ENCODE data around the gene ICE2. TPM values are rescaled to one million over a fixed set of nuclear protein-coding genes. Genes with fewer than 3 reads are reported as not detected.
A peak's percentile ranks its signal among the peaks of the same experiment; 100 is the strongest.

Gene ICE2
- total RNA-seq, 2 donors from 2014 or later = 46.0 to 69.3 TPM

GRCh38 chr15:60373745-60374144 lies 105.2 kb downstream of the ICE2 start:
- Mint-ChIP-seq H3K36me3 (ENCODE audit: low read depth) (peaks cover 86% of the 10 kb centered on the region), H3K4me3 (no peak overlapping the region), H3K27me3 (no peaks in the 10 kb centered on the region), H3K9me3 (no peaks in the 10 kb centered on the region), H3K27ac (peak overlapping the region; percentile 61), H3K4me1 (peaks cover 26% of the 10 kb centered on the region)
- no peak for ATAC-seq (replicated peaks)

DNA sequence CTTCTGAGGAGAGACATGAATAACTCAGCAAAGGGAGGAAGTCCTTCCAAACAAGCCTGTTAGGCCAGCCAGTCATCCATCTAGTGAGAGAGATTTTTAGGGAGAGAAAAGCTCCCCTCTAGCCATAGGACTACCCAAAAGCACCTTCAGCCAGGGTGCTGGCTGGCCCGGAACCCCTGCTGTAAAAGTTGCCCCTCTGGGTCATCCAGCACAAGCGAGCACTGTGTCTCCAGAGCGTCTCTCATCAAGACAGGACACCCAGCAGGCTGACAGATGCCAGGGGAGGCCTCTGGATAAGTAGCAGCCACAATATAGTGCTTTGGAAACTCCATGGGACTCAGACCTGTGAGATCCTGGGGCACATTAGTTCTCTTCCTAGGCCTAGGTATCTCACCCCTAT lies 105.6 kb downstream of the ICE2 start:
- no peak for ATAC-seq (replicated peaks)
- H3K9me3 Mint-ChIP-seq = no peaks in the 10 kb centered on the region
- H3K4me3 Mint-ChIP-seq = no peak overlapping the region
- no peaks in the 10 kb centered on the region for H3K27me3 Mint-ChIP-seq
- peak overlapping the region; percentile 61 for H3K27ac Mint-ChIP-seq
- peaks cover 26% of the 10 kb centered on the region for H3K4me1 Mint-ChIP-seq
- H3K36me3 Mint-ChIP-seq (ENCODE audit: low read depth) = peaks cover 86% of the 10 kb centered on the region

- Mint-ChIP-seq H3K27me3 (no peaks in the 10 kb centered on the region), H3K4me3 (no peak overlapping the region), H3K36me3 (ENCODE audit: low read depth) (peaks cover 81% of the 10 kb centered on the region), H3K9me3 (no peaks in the 10 kb centered on the region), H3K27ac (peak overlapping the region; percentile 15), H3K4me1 (peaks cover 26% of the 10 kb centered on the region)
- ATAC-seq (replicated peaks) = no peak
Measured at GRCh38 chr15:60372756-60373155, 106.2 kb downstream of the ICE2 start.

DNA sequence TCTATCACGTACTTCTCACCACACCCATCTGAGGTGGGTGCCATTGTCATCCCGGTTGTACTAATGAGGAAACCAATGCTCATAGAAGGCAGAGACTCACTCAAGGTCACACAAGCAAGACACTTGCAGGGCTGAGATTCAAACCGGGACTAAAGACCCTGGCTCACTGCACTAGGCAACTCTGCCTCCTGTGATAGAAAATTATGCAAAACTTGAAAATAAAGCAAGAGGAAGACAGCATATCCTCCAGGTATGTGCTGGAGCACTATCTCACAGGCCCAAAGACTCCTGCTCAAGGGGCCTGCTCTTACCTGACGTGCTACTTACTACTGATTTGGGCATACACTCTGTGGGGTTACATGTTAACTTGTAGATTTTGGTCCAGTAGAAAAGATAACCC lies 106.7 kb downstream of the ICE2 start:
- Mint-ChIP-seq H3K27me3 (no peaks in the 10 kb centered on the region), H3K4me3 (no peak overlapping the region), H3K4me1 (peaks cover 26% of the 10 kb centered on the region), H3K27ac (no peak overlapping the region), H3K36me3 (ENCODE audit: low read depth) (peaks cover 79% of the 10 kb centered on the region), H3K9me3 (no peaks in the 10 kb centered on the region)
- ATAC-seq (replicated peaks) = no peak

DNA sequence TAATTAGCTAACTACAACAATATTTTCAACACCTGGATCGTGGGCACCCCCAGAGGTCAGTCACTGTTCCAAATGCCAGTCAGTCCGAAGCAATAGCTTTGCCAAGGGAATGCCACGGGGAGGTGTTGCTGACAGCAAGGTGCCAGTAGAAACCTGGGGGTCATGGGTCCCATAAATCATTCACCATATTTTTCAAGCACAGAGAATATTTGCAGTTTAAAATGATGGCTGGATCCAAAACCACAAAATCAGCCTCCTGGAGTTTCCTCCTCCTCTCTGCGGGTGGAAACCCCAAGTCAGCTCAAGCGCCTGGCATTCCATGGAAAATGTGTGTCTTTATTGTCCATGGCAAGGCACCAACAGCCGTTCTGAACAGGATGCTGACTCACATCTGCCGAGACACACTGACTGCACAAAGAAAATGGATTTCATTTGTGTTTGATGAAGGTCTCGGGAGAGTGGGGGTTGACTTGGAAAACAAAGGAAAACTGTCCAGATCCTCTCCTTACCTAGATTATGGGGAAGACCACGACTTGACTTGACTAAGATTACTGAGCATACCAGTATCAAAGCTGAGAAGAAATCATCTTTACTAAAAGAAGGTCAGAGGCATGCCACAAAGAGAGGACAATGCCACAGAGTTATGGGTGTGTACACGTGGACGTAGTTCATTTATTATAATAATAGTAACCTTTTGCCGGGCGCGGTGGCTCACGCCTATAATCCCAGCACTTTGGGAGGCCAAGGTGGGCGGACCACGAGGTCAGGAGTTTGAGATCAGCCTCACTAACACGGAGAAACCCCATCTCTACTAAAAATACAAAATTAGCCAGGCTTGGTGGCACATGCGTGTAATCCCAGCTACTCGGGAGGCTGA lies 107.5 kb downstream of the ICE2 start:
- peaks cover 26% of the 10 kb centered on the region for H3K4me1 Mint-ChIP-seq
- ATAC-seq (replicated peaks) = peak; percentile 62
- peaks cover 70% of the 10 kb centered on the region for H3K36me3 Mint-ChIP-seq (ENCODE audit: low read depth)
- H3K9me3 Mint-ChIP-seq = no peaks in the 10 kb centered on the region
- peak overlapping the region; percentile 85 for H3K27ac Mint-ChIP-seq
- H3K4me3 Mint-ChIP-seq = peak overlapping the region; percentile 52
- H3K27me3 Mint-ChIP-seq = no peaks in the 10 kb centered on the region

GRCh38 chr15:60370869-60371136 lies 108.1 kb downstream of the ICE2 start:
- peak; percentile 61 for ATAC-seq (replicated peaks)
- H3K27me3 Mint-ChIP-seq = no peaks in the 10 kb centered on the region
- peak overlapping the region; percentile 52 for H3K4me3 Mint-ChIP-seq
- H3K36me3 Mint-ChIP-seq (ENCODE audit: low read depth) = peaks cover 64% of the 10 kb centered on the region
- no peaks in the 10 kb centered on the region for H3K9me3 Mint-ChIP-seq
- H3K27ac Mint-ChIP-seq = peak overlapping the region; percentile 85
- peaks cover 26% of the 10 kb centered on the region for H3K4me1 Mint-ChIP-seq

- Mint-ChIP-seq H3K27ac (no peak overlapping the region), H3K4me3 (peak overlapping the region; percentile 52), H3K27me3 (no peaks in the 10 kb centered on the region), H3K36me3 (ENCODE audit: low read depth) (peaks cover 63% of the 10 kb centered on the region), H3K9me3 (no peaks in the 10 kb centered on the region), H3K4me1 (peaks cover 26% of the 10 kb centered on the region)
- no peak for ATAC-seq (replicated peaks)
Measured at GRCh38 chr15:60370105-60370868, 108.7 kb downstream of the ICE2 start.

GRCh38 chr15:60369696-60370095 lies 109.2 kb downstream of the ICE2 start:
- H3K4me3 Mint-ChIP-seq = no peak overlapping the region
- ATAC-seq (replicated peaks) = no peak
- H3K27me3 Mint-ChIP-seq = no peaks in the 10 kb centered on the region
- peaks cover 61% of the 10 kb centered on the region for H3K36me3 Mint-ChIP-seq (ENCODE audit: low read depth)
- peaks cover 26% of the 10 kb centered on the region for H3K4me1 Mint-ChIP-seq
- H3K9me3 Mint-ChIP-seq = no peaks in the 10 kb centered on the region
- H3K27ac Mint-ChIP-seq = no peak overlapping the region

Other genes starting within 250 kb of the ICE2 start
- 100 to 1,000 TPM; 120 to 420 TPM for gene ANXA2, start 81.2 kb downstream of the ICE2 start, total RNA-seq

Data from activated T-helper 17 cell treated with anti-CD3 and anti-CD28 coated beads, Interleukin-2, amount 50 U/mL, for 72 hours (primary cell).